ENCODE results near the gene UBXN7. TPM values are rescaled to one million over a fixed set of nuclear protein-coding genes. Genes with fewer than 3 reads are reported as not detected.
"Not testable (repeated sequence)": the region's sequence is repeated elsewhere in the genome, so short reads cannot be mapped to it uniquely, and the experiment has no call there.

UBXN7 gene
- total RNA-seq, 2 donors from 2014 or later = 109 to 120 TPM

GRCh38 chr3:196315821-196316220 is 116.4 kb downstream of the UBXN7 start:
- no peaks in the 10 kb centered on the region for H3K4me1 Mint-ChIP-seq

GRCh38 chr3:196314597-196314996 is 117.6 kb downstream of the UBXN7 start:
- 86 to 94% methylated on average over 2 to 3 of the region's 3 CpGs for WGBS, 2 experiments (ENCODE audit: insufficient coverage in 1 of 2, insufficient read length in 1 of 2)
- H3K27me3 ChIP-seq (ENCODE audit: control insufficient read depth, insufficient read depth, low read length, poor library complexity, severe bottlenecking) = no peaks in the 10 kb centered on the region
- H3K9ac ChIP-seq (ENCODE audit: extremely low read depth, low read length, poor library complexity, severe bottlenecking) = no peak overlapping the region
- H3K4me1 Mint-ChIP-seq = no peaks in the 10 kb centered on the region
- DNase-seq = no peak
- peaks cover 4% of the 10 kb centered on the region for H3K36me3 ChIP-seq (ENCODE audit: control insufficient read depth, insufficient read depth, low read length)
- H3K27me3 Mint-ChIP-seq (ENCODE audit: insufficient read depth) = no peaks in the 10 kb centered on the region
- no peaks in the 10 kb centered on the region for H3K9me3 Mint-ChIP-seq
- H3K36me3 Mint-ChIP-seq (ENCODE audit: low read depth) = peaks cover 11% of the 10 kb centered on the region
- no peak overlapping the region for H3K27ac Mint-ChIP-seq
- no peak overlapping the region for H3K4me3 Mint-ChIP-seq
- no peak overlapping the region for H3K27ac ChIP-seq (ENCODE audit: low read depth, low read length)
- H3K4me1 ChIP-seq (ENCODE audit: control insufficient read depth, insufficient read depth, low read length) = no peaks in the 10 kb centered on the region
- H3K9me3 ChIP-seq (ENCODE audit: control insufficient read depth, low read length) = no peaks in the 10 kb centered on the region
- no peak for TF ChIP-seq CTCF (conservative IDR thresholded peaks at IDR 0.05)
- no peak overlapping the region for H3K4me3 ChIP-seq (ENCODE audit: low read length)

More at GRCh38 chr3:196315821-196316220, 116.4 kb downstream of the UBXN7 start:
- no peak overlapping the region for H3K4me3 ChIP-seq (ENCODE audit: low read length)
- H3K36me3 ChIP-seq (ENCODE audit: control insufficient read depth, insufficient read depth, low read length) = peaks cover 4% of the 10 kb centered on the region
- no peaks in the 10 kb centered on the region for H3K9me3 ChIP-seq (ENCODE audit: control insufficient read depth, low read length)
- Mint-ChIP-seq H3K36me3 (ENCODE audit: low read depth) (peaks cover 11% of the 10 kb centered on the region), H3K4me3 (no peak overlapping the region), H3K9me3 (no peaks in the 10 kb centered on the region), H3K27ac (no peak overlapping the region), H3K27me3 (ENCODE audit: insufficient read depth) (no peaks in the 10 kb centered on the region)
- TF ChIP-seq CTCF (conservative IDR thresholded peaks at IDR 0.05) = no peak
- H3K9ac ChIP-seq (ENCODE audit: extremely low read depth, low read length, poor library complexity, severe bottlenecking) = no peak overlapping the region
- no peak for DNase-seq
- 100% methylated on average over 1 of the region's 1 CpG; no CpG with 5 or more reads in 1 of the 2 experiments for WGBS, 2 experiments (ENCODE audit: insufficient coverage in 1 of 2, insufficient read length in 1 of 2)
- no peaks in the 10 kb centered on the region for H3K27me3 ChIP-seq (ENCODE audit: control insufficient read depth, insufficient read depth, low read length, poor library complexity, severe bottlenecking)
- no peak overlapping the region for H3K27ac ChIP-seq (ENCODE audit: low read depth, low read length)
- no peaks in the 10 kb centered on the region for H3K4me1 ChIP-seq (ENCODE audit: control insufficient read depth, insufficient read depth, low read length)

GRCh38 chr3:196314086-196314485 is 118.1 kb downstream of the UBXN7 start:
- not testable (repeated sequence) for H3K27ac ChIP-seq (ENCODE audit: low read depth, low read length); H3K9me3 Mint-ChIP-seq; H3K4me3 Mint-ChIP-seq; H3K36me3 ChIP-seq (ENCODE audit: control insufficient read depth, insufficient read depth, low read length); H3K9ac ChIP-seq (ENCODE audit: extremely low read depth, low read length, poor library complexity, severe bottlenecking); H3K27ac Mint-ChIP-seq; DNase-seq; H3K9me3 ChIP-seq (ENCODE audit: control insufficient read depth, low read length); H3K4me3 ChIP-seq (ENCODE audit: low read length); H3K27me3 Mint-ChIP-seq (ENCODE audit: insufficient read depth); H3K27me3 ChIP-seq (ENCODE audit: control insufficient read depth, insufficient read depth, low read length, poor library complexity, severe bottlenecking); H3K4me1 ChIP-seq (ENCODE audit: control insufficient read depth, insufficient read depth, low read length); H3K4me1 Mint-ChIP-seq
- peaks cover 13% of the 10 kb centered on the region for H3K36me3 Mint-ChIP-seq (ENCODE audit: low read depth)
- 90 to 92% methylated on average over 4 to 7 of the region's 7 CpGs for WGBS, 2 experiments (ENCODE audit: insufficient coverage in 1 of 2, insufficient read length in 1 of 2)

DNA sequence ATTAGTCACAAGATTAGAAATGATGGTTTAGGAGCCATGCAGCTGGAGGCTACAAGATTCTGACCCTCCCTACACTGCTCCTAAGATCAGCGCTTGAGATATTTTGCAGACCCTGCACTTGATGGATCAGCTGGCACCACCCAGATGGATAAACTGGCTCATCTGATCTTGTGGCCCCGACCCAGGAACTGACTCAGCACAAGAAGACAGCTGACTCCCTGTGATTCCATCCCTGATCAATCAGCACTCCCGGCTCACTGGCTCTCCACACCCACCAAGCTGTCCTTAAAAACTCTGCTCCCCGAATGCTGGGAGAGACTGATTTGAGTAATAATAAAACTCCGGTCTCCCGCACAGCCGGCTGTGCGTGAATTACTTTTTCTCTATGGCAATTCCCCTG is 129.3 kb downstream of the UBXN7 start:
- not testable (repeated sequence) for H3K9me3 Mint-ChIP-seq; H3K4me1 ChIP-seq (ENCODE audit: control insufficient read depth, insufficient read depth, low read length); H3K9ac ChIP-seq (ENCODE audit: extremely low read depth, low read length, poor library complexity, severe bottlenecking); H3K4me1 Mint-ChIP-seq; DNase-seq; H3K27me3 Mint-ChIP-seq (ENCODE audit: insufficient read depth); H3K4me3 Mint-ChIP-seq; H3K27me3 ChIP-seq (ENCODE audit: control insufficient read depth, insufficient read depth, low read length, poor library complexity, severe bottlenecking); H3K27ac Mint-ChIP-seq; H3K9me3 ChIP-seq (ENCODE audit: control insufficient read depth, low read length); H3K27ac ChIP-seq (ENCODE audit: low read depth, low read length); H3K4me3 ChIP-seq (ENCODE audit: low read length)
- peaks cover 37% of the 10 kb centered on the region for H3K36me3 Mint-ChIP-seq (ENCODE audit: low read depth)
- WGBS, 2 experiments (ENCODE audit: insufficient coverage in 1 of 2, insufficient read length in 1 of 2) = 90 to 94% methylated on average over 4 to 5 of the region's 8 CpGs
- peaks cover 22% of the 10 kb centered on the region for H3K36me3 ChIP-seq (ENCODE audit: control insufficient read depth, insufficient read depth, low read length)

DNA sequence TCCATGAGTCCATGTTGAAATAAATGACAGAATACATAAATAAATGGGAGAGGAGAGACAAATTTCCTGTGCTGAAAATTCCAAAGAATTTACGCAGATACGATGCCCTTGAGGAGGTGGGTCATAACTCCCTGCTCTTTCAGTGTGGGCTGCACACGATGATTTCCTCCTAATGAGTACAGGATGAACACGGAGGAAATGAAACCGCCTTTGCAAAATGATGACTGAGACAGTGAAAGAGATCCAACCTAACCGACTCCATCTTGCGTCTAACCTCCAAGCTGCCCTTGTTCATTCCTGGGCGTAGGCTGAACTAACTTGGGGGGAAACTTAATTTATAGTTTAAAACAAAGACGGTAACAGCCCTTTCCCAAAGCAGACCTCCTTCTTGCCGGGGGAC is 129.7 kb downstream of the UBXN7 start:
- not testable (repeated sequence) for H3K9ac ChIP-seq (ENCODE audit: extremely low read depth, low read length, poor library complexity, severe bottlenecking); H3K4me1 ChIP-seq (ENCODE audit: control insufficient read depth, insufficient read depth, low read length); H3K9me3 ChIP-seq (ENCODE audit: control insufficient read depth, low read length); H3K27ac Mint-ChIP-seq; H3K4me3 ChIP-seq (ENCODE audit: low read length); H3K9me3 Mint-ChIP-seq; DNase-seq; H3K27ac ChIP-seq (ENCODE audit: low read depth, low read length); H3K27me3 Mint-ChIP-seq (ENCODE audit: insufficient read depth); H3K4me1 Mint-ChIP-seq; H3K4me3 Mint-ChIP-seq; H3K27me3 ChIP-seq (ENCODE audit: control insufficient read depth, insufficient read depth, low read length, poor library complexity, severe bottlenecking)
- H3K36me3 ChIP-seq (ENCODE audit: control insufficient read depth, insufficient read depth, low read length) = peaks cover 27% of the 10 kb centered on the region
- H3K36me3 Mint-ChIP-seq (ENCODE audit: low read depth) = peaks cover 38% of the 10 kb centered on the region
- 95 to 98% methylated on average over 3 to 5 of the region's 10 CpGs for WGBS, 2 experiments (ENCODE audit: insufficient coverage in 1 of 2, insufficient read length in 1 of 2)
